SW 1271 (cell line): Measurements from ENCODE around the gene NPPB.

ENCODE experiments used
- DNase-seq, 2 experiments: peaks; one replicate each; lab custom pipeline; 2025; lab: John Stamatoyannopoulos, UW

NPPB gene

DNA sequence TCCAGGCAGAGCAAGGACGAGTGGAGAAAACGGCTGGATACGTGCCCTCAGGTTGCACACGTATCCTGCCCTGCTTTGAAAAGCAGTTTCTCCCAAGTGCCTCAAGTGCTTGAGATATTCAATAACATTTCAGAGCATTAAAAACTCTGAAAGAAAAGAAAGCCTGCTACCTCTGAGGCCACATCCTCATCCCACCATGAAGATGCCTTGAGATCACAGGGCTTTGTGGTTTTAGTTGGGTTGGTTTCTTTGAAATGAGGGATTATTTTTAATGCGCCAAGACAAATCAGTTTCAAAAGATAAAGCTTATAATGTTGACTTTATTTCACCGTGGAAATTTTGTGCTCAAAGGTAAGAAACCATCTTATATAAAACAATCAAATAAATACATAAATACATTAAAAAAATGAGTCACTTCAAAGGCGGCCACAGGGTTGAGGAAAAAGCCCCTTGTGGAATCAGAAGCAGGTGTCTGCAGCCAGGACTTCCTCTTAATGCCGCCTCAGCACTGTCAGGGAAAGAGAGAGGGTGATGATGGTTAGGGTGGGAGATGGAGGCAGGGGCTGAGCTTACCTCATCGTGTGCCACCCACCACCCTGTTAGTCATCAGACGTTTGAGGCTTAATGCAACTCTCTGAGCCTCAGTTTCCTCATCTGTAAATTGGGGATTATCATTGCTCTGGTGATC lies 1.4 kb downstream of the NPPB start:
- DNase-seq: no peak

DNA sequence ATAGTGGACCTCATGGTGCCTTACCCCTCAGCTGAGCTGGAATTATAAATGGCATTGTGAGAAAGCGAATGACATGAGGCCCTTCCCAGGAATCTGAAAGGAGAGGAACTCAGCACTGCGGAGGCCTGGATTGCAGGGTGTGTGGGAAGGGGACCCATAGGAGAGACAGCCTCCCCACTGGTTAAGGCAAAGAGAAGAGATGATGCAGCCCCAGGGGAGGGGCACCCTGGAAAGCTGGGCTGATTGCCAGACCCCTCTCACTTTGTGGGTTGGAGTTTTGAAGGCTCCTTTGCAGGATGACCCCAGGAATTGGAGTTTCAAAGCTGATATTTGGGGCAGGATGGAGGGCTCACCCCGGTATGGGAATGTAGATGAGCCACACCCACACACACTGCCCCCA lies 2.0 kb downstream of the NPPB start:
- DNase-seq: no peak

DNA sequence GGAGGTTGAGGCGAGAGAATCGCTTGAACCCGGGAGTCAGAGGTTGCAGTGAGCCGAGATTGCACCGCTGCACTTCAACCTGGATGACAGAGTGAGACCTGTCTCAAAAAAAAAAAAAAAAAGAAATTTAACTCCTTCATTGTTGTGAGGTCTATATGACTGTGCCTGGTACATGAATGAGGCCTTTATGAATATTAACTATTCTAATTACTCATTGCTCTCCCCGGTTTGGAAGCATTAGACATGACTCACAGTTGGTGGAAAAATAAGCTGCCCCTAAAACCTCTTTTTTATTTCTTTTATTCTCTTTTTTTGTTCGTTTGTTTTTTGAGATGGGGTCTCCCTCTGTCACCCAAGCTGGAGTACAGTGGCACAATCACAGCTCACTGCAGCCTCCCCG lies 3.3 kb downstream of the NPPB start:
- no peak for DNase-seq

DNA sequence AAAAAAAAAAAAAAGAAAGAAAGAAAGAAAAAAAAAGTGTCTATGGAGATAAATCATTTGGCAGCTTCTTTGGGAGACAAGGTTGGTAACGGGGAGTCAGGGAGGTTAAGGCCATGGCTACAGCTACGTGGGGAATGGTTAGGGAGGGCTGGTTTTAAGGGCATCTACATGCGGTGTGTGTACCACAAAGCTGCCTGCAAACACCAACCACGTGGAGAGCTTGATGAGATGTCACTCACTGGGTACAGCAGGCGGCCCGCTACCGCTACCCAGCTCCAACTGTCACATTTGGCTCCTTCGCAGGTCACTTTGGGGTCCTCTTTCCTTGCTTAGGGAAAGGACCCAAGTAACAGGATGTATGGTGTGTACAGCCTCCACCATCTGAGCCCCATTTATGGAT lies 4.2 kb downstream of the NPPB start:
- no peak for DNase-seq

DNA sequence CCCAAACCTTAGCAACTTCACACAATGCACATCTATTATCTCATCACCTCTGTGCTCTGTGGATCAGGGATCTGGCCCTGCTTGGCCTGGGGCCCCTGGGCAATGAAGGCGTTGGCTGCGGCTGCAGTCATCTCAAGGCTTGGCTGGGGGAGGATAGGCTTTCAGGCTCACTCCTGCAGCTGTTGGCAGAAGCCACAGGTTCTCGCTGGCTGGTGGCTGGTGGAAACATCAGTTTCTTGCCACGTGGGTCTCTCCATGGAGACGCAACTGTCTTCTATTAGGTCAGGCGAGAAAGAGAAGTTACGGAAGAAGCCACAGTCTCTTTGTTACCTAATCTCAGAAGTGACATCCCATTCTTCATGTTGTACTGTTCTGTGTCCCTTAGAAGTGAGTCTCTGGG lies 7.6 kb downstream of the NPPB start:
- no peak for DNase-seq

DNA sequence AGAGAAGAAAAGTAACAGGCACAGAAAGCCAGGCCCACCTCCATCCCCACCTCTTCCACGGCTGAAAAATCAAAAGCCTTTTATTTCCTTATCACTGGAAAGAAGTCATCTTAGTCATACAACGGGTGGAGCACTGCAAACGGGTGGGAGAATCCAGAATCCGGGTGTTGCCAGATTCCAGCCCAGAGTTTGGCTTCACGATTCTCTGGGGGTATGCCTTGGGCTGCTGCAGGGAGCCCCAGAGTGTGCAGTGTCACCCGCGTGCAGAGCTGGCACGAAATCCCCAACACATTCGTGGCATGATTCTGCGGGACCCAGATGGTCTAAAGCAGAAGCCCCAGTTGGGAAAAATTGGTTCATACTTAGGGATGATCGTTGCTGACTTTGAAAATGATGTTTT lies 8.6 kb downstream of the NPPB start:
- DNase-seq: no peak

DNA sequence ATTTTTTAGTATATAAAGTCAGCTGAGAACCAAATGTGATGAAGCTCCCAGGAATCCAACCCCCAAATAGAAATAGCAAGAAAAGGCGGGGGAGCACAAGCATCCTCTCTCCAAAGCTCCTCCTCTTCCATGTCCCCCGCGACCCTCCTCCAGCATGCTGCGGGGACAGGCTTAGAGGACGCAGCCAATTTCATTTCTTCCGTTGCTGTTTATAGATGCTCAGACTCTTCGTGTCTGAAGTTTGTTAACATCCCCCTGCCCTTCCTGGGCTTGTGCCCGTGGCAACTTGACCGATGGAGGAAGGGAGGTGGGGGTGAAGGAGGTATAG lies 10.4 kb downstream of the NPPB start:
- DNase-seq: no peak

DNA sequence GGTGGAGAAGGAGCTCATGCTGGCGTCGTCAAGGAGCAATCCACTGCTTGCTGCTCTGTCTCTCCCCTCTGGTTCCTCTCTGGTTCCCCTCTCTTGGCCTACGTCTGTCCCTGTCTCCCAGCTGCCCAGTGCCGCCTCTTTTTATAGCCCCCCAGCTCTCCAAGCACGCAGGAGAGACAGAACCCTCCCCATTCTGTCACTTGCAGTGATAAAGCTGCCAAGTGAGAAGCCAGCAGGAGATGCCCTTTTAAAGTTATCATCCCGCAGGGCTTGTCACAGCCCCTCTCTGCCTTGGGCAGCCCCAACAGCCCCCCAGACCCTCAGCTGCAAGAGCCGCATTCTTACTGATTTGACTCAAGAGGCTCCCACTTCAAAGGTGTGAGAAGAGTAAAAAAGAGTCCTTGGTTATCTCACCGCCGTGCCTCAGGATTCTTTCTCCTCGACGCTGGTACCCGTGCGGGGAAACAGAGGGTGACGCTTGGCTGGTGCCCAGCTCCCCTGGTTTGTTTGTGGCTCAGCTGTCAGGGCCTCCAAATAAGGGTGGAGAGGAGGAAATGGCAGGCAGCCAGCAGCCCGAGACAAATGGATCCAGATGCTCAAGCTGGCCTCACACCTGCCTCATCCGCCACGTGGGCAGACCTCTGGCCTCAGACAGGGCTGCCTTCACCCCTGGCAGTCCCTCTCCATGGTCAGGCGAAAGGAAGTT lies 10.9 kb downstream of the NPPB start, which contains the start of gene NPPA:
TSS of gene NPPA (minus strand) at position 117 of the 706 bp plus-strand sequence. CDS start at position 18, 99 bp downstream.
- no peak for DNase-seq

DNA sequence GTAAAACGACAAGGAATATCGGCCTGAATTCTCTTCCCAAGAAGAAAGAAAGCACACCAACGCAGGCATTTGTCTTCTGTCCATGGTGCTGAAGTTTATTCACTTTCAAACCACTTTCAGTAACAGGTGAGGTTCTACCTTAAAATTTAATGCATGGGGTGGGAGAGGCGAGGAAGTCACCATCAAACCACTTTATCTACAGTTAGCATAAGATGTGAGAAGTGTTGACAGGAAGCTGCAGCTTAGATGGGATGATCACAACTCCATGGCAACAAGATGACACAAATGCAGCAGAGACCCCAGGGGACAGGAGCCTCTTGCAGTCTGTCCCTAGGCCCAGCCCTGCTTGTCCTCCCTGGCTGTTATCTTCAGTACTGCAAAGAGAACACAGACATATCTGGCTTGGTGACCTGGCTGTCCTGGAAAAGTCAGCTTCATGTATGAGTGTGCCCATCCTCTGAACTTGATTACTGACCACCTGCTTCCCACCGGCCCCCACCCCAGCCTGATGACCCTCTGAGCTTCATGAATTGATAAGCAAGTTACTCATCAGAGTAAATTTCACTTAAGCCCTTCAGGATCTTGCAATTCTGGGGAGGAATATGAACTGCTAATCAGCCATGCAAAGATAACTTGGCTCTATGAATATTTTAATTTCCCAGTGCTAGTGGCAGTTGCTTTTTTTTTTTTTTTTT lies 13.0 kb downstream of the NPPB start:
- DNase-seq: no peak

DNA sequence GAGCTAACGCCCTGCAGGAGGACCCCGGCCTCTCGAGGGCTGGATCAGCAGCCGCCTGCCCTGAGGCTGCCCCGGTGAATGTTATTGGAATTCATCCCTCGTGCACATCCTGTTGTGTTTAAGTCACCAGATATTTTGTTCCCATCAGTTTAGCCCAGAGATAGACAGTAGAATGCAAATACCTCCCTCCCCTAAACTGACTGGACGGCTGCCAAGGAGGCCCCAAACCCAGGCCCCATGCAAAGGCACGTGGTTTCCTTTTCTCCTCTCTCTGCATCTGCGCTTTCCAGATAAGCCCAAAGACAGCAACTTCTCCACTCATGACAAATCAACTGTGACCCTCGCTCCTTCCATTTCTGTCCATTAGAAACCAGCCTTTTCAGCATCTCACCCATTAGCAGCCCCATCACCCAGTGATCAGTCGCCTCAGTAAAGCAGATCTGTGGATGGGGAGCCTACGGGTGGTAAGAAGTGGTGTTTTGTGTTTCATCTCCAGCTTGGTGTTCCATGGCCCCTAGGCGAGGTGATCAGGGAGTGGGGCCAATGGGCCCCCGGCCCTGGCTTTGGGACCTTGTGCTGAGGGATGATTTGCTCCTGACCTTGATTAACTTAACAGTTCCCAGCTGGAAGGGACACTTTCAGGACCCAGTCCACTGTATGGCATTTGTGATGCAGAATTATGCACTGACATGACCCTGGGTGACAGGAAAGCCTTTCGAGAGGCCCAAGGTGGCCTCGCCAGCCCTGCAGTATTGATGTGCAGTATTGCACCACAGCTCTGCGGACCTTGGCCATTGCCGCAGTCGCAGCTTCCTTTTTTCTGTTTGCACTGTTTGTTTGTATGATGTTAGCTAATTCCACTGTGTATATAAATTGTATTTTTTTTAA lies 16.3 kb downstream of the NPPB start:
- no peak for DNase-seq

DNA sequence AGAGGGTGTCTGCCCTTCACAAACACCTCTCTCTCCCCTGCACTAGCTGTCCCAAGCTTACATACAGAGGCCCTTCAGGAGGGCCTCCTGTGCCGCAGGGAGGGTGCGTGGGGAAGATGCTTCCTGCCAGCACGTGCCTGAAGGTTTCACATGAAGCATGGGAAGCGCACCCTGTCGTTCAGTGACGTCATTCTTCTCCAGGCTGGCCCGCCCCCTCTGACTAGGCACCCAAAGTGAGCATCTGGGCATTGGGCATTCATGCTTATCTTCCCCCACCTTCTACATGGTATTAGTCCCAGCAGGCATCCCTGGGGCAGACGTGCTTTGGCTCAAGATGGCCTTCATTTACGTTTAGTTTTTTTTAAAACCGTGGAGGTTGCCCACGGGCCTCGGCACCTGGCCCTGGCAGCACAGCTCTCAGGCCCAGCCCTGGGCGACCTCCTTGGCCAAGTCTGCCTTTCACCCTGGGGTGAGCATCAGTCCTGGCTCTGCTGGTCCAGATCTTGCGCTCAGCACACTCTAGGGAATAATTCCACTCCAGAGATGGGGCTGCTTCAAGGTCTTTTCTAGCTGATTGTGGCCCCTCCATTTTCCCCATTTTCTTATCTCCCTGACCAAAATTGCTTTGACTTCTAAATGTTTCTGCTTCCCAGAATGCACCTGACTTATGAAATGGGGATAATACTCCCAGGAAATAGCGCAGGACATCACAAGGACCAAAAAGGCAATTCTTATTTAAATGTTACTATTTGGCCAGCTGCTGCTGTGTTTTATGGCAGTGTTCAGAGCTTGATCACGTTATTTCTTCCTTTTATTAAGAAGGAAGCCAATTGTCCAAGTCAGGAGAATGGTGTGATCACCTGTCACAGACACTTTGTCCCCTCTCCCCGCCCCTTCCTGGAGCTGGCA lies 17.2 kb downstream of the NPPB start:
- no peak for DNase-seq

DNA sequence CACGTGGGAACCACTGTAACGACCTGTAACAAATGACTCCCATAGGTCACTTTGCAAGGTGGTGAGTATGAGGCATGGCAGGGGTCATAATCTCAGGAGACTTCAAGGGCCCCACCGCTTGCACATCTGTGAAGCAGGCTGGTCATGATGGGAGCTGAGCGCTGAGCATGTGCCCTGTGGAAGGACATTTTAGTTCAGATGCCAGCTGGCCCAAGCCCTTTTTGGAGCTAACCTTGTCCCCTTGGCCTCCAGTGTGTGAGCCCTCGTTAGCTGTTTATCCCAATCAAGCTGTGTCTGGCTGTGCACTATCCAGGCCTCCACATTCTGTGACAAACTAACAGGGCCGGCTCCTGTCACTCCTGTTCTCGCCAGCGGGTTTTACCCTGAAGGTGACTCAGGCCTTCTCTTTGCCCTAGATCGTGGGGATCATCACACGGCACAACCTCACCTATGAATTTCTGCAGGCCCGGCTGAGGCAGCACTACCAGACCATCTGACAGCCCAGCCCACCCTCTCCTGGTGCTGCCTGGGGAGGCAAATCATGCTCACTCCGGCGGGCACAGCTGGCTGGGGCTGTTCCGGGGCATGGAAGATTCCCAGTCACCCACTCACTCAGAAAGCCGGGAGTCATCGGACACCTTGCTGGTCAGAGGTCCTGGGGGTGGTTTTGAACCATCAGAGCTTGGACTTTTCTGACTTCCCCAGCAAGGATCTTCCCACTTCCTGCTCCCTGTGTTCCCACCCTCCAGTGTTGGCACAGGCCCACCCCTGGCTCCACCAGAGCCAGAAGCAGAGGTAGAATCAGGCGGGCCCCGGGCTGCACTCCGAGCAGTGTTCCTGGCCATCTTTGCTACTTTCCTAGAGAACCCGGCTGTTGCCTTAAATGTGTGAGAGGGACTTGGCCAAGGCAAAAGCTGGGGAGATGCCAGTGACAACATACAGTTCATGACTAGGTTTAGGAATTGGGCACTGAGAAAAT lies 18.7 kb downstream of the NPPB start:
- DNase-seq: no peak

DNA sequence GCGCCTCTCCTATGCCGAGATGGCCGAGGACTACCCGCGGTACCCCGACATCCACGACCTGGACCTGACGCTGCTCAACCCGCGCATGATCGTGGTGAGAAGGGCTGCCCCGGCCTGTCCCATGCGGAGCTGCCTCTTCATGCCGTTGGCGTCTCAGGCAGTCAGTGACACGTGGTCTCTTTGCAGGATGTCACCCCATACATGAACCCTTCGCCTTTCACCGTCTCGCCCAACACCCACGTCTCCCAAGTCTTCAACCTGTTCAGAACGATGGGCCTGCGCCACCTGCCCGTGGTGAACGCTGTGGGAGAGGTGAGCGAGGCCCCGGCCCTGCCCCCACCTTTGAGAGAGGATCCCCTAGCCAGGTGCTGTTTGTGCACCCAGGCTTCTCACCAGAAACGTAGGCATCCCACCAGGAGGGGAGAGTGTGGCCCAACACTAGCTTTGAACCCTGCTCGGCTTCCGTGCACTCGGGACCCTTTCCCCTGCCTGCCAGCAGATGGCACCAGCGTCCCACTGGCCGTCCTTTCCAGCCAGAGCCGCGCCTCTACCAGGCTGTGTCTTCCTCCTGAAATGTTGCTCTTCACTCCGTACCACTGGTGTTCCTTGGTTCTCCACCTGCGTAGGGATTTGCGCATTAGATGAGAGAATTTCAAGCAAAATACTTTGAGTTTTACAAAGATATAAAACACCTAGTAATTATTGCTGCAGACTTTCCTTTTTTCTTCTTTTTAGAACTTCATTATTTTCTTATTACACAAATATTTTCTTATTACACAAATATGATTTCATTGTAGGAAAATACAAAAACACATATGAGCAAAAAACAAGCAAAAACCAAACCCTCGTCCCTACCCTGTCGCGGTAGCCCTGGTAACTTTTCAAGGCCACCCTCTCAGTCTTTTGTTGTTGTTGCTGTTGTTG lies 20.1 kb downstream of the NPPB start:
- peak in 1 of 2 experiments; percentile 3 for DNase-seq

DNA sequence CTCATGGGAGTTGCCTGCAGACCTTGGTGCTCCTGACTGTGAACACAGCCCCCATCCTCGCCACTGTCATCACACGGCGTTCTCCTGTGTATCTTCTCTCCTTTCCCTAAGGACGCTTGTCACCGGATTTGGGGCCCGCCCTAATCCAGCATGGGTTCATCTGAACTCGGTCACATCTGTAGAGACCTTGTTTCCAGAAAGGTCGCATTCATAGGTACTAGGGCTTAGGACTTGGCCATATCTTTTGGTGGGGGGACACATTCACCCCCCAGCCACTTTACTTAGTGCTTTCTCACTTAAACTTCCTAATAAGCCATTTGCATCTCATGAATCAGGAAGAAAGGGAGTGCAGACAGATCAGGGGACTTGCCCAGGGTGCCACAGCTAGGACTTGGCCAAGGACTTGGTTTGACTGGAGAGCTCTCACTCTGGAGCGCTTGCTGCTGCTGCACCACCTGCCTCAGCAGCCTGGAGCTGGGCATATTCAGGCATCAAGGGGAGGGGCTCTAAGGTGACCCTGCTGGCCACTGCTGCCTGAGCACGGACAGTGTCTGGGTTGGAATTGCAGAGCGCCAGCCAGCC lies 20.9 kb downstream of the NPPB start:
- DNase-seq: no peak

DNA sequence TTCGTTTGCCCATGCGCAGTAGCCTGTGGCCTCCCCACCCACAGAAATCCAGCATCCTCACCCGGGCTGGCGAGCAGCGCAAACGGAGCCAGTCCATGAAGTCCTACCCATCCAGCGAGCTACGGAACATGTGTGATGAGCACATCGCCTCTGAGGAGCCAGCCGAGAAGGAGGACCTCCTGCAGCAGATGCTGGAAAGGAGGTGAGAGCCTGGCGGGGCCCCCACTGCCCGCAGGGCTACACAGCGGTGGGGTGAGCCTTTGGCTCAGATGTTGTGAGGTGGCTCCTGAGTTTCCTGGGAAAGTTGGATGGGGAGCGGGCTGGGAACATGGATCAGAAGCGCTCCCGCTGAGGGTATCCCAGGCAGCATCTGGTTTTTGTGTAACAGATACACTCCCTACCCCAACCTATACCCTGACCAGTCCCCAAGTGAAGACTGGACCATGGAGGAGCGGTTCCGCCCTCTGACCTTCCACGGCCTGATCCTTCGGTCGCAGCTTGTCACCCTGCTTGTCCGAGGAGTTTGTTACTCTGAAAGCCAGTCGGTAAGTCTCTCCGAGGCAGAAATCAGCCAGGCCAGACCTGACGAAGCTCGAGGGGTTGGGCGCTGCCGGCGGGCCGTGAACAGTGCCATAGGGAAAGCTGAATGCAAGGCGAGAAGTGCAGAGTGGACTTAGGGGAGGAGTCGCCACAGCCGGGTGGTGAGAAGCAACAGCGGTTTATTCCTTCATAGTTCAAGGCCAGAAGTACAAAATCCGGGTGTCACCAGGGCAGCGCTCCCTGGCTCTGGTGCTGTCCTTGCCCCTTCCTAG lies 21.6 kb downstream of the NPPB start:
- no peak for DNase-seq

DNA sequence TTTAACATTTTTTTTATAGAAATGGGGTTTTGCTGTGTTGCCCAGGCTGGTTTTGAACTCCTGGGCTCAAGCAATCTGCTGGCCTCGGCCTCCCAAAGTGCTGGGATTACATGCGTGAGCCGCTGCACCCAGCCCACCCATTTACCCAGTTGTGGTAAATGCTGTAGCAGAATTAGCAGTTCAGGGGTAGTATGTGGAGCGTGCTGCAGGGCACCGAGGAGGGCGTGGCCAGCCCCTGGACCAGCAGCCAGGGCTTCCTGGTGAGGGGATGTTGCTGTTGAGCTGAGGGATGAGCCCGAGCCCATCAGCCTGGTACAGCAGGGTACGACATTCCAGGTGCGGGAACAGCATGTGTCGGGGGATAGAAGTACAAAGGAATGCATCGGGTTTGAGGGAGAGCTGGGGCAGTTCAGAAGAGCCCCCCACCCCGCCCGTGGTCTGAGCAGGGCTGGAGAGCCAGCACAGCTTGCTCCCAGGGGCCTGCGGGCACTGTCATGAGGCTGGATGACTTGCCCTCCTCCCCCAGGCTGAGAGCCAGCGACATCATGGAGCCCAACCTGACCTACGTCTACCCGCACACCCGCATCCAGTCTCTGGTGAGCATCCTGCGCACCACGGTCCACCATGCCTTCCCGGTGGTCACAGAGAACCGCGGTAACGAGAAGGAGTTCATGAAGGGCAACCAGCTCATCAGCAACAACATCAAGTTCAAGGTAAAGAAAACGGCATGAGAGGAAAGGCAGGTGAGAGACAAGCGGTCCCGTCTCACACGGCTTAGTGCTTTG lies 23.1 kb downstream of the NPPB start:
- no peak for DNase-seq

DNA sequence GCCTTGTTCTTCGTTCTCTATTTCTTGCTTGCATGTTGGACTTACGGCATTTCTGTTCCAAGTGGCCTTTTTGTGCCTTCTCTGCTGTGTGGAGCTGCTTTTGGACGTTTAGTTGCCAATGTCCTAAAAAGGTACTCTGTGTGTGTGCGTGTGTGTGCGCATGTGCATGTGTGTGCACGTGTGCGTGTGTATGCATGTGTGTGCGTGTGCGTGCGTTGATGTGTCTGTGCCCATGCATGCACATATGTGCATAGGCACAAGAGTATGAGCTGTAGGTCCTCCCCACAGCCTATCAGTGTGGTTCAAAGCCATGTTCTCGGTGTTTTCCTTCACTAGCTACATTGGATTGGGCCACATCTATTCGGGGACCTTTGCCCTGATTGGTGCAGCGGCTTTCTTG lies 24.8 kb downstream of the NPPB start:
- DNase-seq: no peak
